Activated naive CD8-positive, alpha-beta T cell treated with anti-CD3 and anti-CD28 coated beads for 36 hours (primary cell): ENCODE data around the gene KCNJ18. TPM values are rescaled to one million over a fixed set of nuclear protein-coding genes. Genes with fewer than 3 reads are reported as not detected.
"Not testable (repeated sequence)": the region's sequence is repeated elsewhere in the genome, so short reads cannot be mapped to it uniquely, and the experiment has no call there.

Experiments
- DNase-seq: peaks from one replicate; pipeline ENCODE4 v3.0.0; 2021
- H3K27ac Mint-ChIP-seq: one replicate; pipeline ENCODE4 v1.8.0; 2022; ENCODE audit warnings: mild to moderate bottlenecking, moderate library complexity, mixed read lengths
- H3K27me3 Mint-ChIP-seq: one replicate; pipeline ENCODE4 v1.8.0; 2022; ENCODE audit warnings: mild to moderate bottlenecking, mixed read lengths
- H3K36me3 Mint-ChIP-seq: one replicate; pipeline ENCODE4 v1.8.0; 2021; ENCODE audit warnings: mild to moderate bottlenecking, mixed read lengths
- H3K4me1 Mint-ChIP-seq: one replicate; pipeline ENCODE4 v1.8.0; 2021; ENCODE audit warnings: mixed read lengths
- H3K4me3 Mint-ChIP-seq: one replicate; pipeline ENCODE4 v1.8.0; 2022; ENCODE audit warnings: mild to moderate bottlenecking, moderate library complexity, mixed read lengths
- H3K9me3 Mint-ChIP-seq: one replicate; pipeline ENCODE4 v1.8.0; 2022; ENCODE audit warnings: mixed read lengths
- total RNA-seq, 2 experiments: library from RNA; stranded (reverse); gene quantifications; one replicate each; pipeline ENCODE4 v1.2.3, GENCODE V29; 2021

KCNJ18 gene
- total RNA-seq, 2 experiments from 2014 or later, result 0.10 TPM; not detected in 1

GRCh38 chr17:21678393-21679081 is 13.8 kb upstream of the KCNJ18 start:
- Mint-ChIP-seq H3K4me3 (no peak overlapping the region), H3K36me3 (no peaks in the 10 kb centered on the region), H3K4me1 (no peaks in the 10 kb centered on the region), H3K27ac (no peak overlapping the region), H3K27me3 (no peaks in the 10 kb centered on the region), H3K9me3 (peaks cover under 1% of the 10 kb centered on the region)
- DNase-seq, result no peak

DNA sequence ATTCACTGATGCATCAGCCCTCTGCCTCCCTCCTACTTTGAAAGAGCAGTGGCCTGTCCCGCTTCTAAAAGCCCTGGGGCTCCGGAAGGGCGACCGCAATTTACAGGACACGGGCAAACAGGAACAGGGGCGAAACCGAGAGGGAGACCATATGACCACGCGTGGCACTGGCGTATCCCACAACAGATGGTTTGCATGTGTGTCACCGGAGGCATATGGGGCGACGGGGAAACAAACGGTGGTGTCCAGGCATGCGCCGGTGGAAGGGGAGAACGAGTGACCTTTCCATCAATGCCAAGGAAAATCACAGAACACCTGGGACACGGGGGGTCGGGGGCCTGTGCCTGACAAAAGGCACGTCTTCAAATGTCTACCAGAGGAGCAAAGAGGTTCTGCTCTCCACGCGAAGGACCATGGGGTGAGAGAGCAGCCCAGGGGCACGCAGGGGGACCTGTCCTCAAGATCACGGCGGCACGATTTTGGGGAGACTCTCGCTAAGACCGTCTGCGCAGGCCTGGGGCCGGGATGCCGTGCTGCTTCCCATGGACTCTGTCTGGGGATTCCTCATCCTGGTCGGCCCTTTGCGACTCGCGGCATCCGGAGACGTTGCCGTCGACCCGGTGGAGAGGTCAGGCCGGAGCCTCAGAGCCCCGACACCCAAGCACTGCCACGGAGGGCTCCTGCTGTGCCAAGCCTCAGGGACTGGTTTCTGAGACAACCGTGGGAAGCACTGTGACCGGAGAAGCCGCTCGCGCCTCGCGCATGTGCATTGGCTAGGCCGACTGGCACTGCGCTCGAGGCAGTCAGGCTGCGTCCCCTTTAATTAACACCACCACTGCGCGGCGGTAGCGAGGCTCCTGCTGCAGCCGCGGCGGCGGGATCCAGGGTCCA is 12.8 kb upstream of the KCNJ18 start:
- H3K36me3 Mint-ChIP-seq, result no peaks in the 10 kb centered on the region
- H3K27me3 Mint-ChIP-seq, result no peaks in the 10 kb centered on the region
- no peak overlapping the region for H3K4me3 Mint-ChIP-seq
- no peak overlapping the region for H3K27ac Mint-ChIP-seq
- no peaks in the 10 kb centered on the region for H3K9me3 Mint-ChIP-seq
- DNase-seq, result no peak
- H3K4me1 Mint-ChIP-seq, result no peaks in the 10 kb centered on the region

DNA sequence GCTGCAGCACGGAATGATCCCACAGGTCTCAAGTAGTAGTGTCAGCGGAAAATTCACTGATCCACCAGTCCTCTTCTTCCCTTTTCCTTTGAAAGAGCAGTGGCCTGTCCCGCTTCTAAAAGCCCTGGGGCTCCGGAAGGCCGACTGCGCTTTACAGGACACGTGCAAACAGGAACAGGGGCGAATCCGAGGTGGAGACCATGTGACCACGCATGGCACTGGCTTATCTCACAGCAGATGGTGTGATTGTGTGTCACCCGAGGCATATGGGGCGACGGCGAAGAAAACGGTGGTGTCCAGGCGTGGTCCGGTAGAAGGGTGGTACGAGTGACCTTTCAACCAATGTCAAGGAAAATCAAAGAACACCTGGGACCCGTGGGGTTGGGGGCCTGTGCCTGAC is 12.0 kb upstream of the KCNJ18 start:
- H3K4me1 Mint-ChIP-seq, result no peaks in the 10 kb centered on the region
- no peak overlapping the region for H3K27ac Mint-ChIP-seq
- no peaks in the 10 kb centered on the region for H3K36me3 Mint-ChIP-seq
- H3K27me3 Mint-ChIP-seq, result no peaks in the 10 kb centered on the region
- no peaks in the 10 kb centered on the region for H3K9me3 Mint-ChIP-seq
- no peak for DNase-seq
- no peak overlapping the region for H3K4me3 Mint-ChIP-seq

DNA sequence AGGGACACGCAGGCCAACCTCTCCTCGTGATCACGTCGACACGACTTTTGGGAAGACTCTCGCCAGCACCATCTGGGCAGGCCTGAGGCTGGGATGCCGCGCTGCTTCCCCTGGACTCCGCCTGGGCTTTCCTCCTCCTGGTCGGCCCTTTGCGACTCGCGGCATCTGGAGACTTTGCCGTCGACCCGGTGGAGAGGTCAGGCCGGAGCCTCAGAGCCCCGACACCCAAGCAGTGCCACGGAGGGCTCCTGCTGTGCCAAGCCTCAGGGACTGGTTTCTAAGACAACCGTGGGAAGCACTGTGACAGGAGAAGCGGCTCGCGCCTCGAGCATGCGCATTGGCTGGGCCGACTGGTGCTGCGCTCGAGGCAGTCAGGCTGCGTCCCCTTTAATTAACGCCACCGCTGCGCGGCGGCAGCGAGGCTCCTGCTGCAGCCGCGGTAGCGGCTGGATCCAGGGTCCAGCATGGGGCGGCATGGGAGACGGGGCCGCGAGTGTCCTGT is 11.4 kb upstream of the KCNJ18 start:
- not testable (repeated sequence) for H3K4me1 Mint-ChIP-seq

GRCh38 chr17:21681576-21681975 is 10.7 kb upstream of the KCNJ18 start:
- H3K4me1 Mint-ChIP-seq, H3K4me3 Mint-ChIP-seq, H3K27me3 Mint-ChIP-seq, DNase-seq, H3K36me3 Mint-ChIP-seq, H3K27ac Mint-ChIP-seq, H3K9me3 Mint-ChIP-seq: not testable (repeated sequence)

More for the DNA sequence above, 11.4 kb upstream of the KCNJ18 start:
- H3K27ac Mint-ChIP-seq, H3K36me3 Mint-ChIP-seq, H3K9me3 Mint-ChIP-seq, DNase-seq, H3K4me3 Mint-ChIP-seq, H3K27me3 Mint-ChIP-seq: not testable (repeated sequence)

- not testable (repeated sequence) for DNase-seq, H3K27ac Mint-ChIP-seq, H3K9me3 Mint-ChIP-seq, H3K4me3 Mint-ChIP-seq, H3K36me3 Mint-ChIP-seq, H3K4me1 Mint-ChIP-seq, H3K27me3 Mint-ChIP-seq
Observed at GRCh38 chr17:21682130-21682529, 10.2 kb upstream of the KCNJ18 start.

DNA sequence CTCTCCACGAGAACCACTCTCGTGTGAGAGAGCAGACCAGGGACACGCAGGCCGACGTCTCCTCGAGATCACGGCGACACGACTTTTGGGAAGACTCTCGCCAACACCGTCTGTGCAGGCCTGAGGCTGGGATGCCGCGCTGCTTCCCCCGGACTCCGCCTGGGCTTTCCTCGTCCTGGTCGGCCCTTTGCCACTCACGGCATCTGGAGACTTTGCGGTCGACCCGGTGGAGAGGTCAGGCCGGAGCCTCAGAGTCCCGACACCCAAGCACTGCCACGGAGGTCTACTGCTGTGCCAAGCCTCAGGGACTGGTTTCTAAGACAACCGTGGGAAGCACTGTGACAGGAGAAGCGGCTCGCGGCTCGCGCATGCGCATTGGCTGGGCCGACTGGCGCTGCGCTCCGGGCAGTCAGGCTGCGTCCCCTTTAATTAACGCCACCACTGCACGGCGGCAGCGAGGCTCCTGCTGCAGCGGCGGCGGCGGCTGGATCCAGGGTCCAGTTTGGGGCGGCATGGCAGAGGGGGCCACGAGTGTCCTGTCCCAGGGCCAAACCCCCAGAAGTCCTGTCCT is 9.1 kb upstream of the KCNJ18 start:
- not testable (repeated sequence) for H3K9me3 Mint-ChIP-seq, H3K27ac Mint-ChIP-seq, DNase-seq, H3K27me3 Mint-ChIP-seq, H3K4me1 Mint-ChIP-seq, H3K4me3 Mint-ChIP-seq, H3K36me3 Mint-ChIP-seq

GRCh38 chr17:21683897-21684296 is 8.4 kb upstream of the KCNJ18 start:
- not testable (repeated sequence) for H3K27ac Mint-ChIP-seq, DNase-seq, H3K4me3 Mint-ChIP-seq, H3K27me3 Mint-ChIP-seq, H3K4me1 Mint-ChIP-seq, H3K36me3 Mint-ChIP-seq, H3K9me3 Mint-ChIP-seq

GRCh38 chr17:21684384-21684783 is 7.9 kb upstream of the KCNJ18 start:
- H3K4me3 Mint-ChIP-seq, H3K36me3 Mint-ChIP-seq, DNase-seq, H3K27me3 Mint-ChIP-seq, H3K27ac Mint-ChIP-seq, H3K9me3 Mint-ChIP-seq, H3K4me1 Mint-ChIP-seq: not testable (repeated sequence)

GRCh38 chr17:21685061-21685795 is 7.1 kb upstream of the KCNJ18 start:
- H3K27ac Mint-ChIP-seq, H3K27me3 Mint-ChIP-seq, DNase-seq, H3K9me3 Mint-ChIP-seq, H3K4me3 Mint-ChIP-seq, H3K4me1 Mint-ChIP-seq, H3K36me3 Mint-ChIP-seq: not testable (repeated sequence)

GRCh38 chr17:21686165-21687015 is 5.9 kb upstream of the KCNJ18 start:
- Mint-ChIP-seq H3K27ac (no peak overlapping the region), H3K4me1 (no peaks in the 10 kb centered on the region), H3K27me3 (no peaks in the 10 kb centered on the region), H3K36me3 (no peaks in the 10 kb centered on the region), H3K9me3 (no peaks in the 10 kb centered on the region), H3K4me3 (no peak overlapping the region)
- DNase-seq, result no peak

GRCh38 chr17:21687136-21687953 is 5.0 kb upstream of the KCNJ18 start:
- Mint-ChIP-seq H3K27ac (no peak overlapping the region), H3K4me3 (no peak overlapping the region), H3K36me3 (no peaks in the 10 kb centered on the region), H3K4me1 (no peaks in the 10 kb centered on the region), H3K9me3 (no peaks in the 10 kb centered on the region), H3K27me3 (no peaks in the 10 kb centered on the region)
- no peak for DNase-seq

- no peaks in the 10 kb centered on the region for H3K36me3 Mint-ChIP-seq
Observed at GRCh38 chr17:21688293-21688949, 3.9 kb upstream of the KCNJ18 start.

More at GRCh38 chr17:21688293-21688949, 3.9 kb upstream of the KCNJ18 start:
- Mint-ChIP-seq H3K9me3 (no peaks in the 10 kb centered on the region), H3K4me1 (no peaks in the 10 kb centered on the region), H3K4me3 (no peak overlapping the region), H3K27me3 (no peaks in the 10 kb centered on the region), H3K27ac (no peak overlapping the region)
- no peak for DNase-seq
